H1 (cell line): ENCODE measurements around the gene TGFBRAP1. TPM values are rescaled to one million over a fixed set of nuclear protein-coding genes. Genes with fewer than 3 reads are reported as not detected.

ENCODE experiments used
- SAP30 ChIP-seq: fragments of 300-600 bp; sonication (generic); IDR thresholded peaks from 2 replicates; pipeline ENCODE4 v1.7.1; 2012; ENCODE audit warnings: low read length, moderate library complexity, mild to moderate bottlenecking, inconsistent platforms; ENCODE audit not compliant: insufficient read depth, insufficient replicate concordance
- TCF12 ChIP-seq: IDR thresholded peaks from 2 replicates; pipeline ENCODE4 v1.6.1; 2011; ENCODE audit warnings: low read depth, mild to moderate bottlenecking, low read length
- polyA plus RNA-seq, 7 experiments: library from polyadenylated mRNA; depleted of rRNA in 3 of 7; stranded (reverse) in 5 of 7; unstranded in 2 of 7; fragments of >200 nt in 5 of 7; fragments of 200-250 nt in 2 of 7; gene quantifications; 1 replicate in 5 of 7; 2 replicates in 1 of 7; 4 replicates in 1 of 7; pipeline versions ENCODE4 v1.2.1 to v1.2.3, GENCODE V29; 2011 to 2013; ENCODE audit warnings: missing spikeins in 2 of 7, mixed read lengths in 2 of 7
- total RNA-seq: library from RNA; stranded (reverse); fragmentation: NEBNext Ultra II Directional; extraction: Animal tissue kit (Norgen Biotek cat#: 25700); gene quantifications from 2 replicates; pipeline ENCODE4 v1.2.1, GENCODE V29; 2021

TGFBRAP1 gene
- total and polyA plus RNA-seq, 2 of the 8 experiments (the other 6 are each of a cell fraction or from before 2014, with no cell fraction given), result 11.2 to 20.2 TPM

DNA sequence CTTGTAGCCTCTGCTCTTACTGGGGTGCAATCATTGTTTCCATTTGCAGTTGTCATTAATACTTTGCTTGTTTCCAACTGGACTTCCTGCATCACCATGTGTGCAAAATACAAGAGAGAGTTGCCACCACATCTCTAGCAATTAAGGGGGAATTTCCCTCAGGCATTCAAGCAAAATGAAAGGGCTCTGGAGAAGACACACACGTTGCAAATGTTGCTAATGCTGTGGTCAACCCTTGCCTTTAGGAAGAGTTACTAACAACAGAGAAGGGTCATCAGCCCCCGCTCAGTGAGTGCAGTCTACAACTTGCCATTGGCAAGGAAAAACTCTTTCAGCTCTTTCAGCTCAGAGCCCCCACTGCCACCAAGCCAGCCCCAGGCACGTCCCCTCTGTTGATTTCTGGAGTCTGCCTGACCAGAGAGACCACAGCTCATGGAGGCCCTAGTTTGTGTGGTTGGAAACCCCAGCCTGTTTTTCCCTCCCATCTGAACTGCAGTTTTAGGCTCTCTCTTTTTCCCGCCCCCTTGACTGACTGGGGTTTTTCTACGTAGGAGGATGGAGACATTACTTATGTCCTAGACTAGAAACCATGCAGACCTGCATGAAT is 113.8 kb downstream of the TGFBRAP1 start (continued):
- no peak for TF ChIP-seq TCF12
- no peak for TF ChIP-seq SAP30

Other genes with a start within 250 kb of the TGFBRAP1 start
- gene GPR45, start 88.0 kb downstream of the TGFBRAP1 start, total RNA-seq, result not detected in 2 replicates
- 0.21 TPM in 1 of 2 replicates, not detected in the other for gene GPR45, start 88.0 kb downstream of the TGFBRAP1 start, polyA plus RNA-seq (2011; rRNA removed)
- gene C2orf49, start 7.8 kb upstream of the TGFBRAP1 start, total RNA-seq, result 14.4 and 19.9 TPM in 2 replicates
- gene C2orf49, start 7.8 kb upstream of the TGFBRAP1 start, polyA plus RNA-seq (2011; rRNA removed), result 3.9 and 5.6 TPM in 2 replicates
- gene FHL2, start 69.3 kb upstream of the TGFBRAP1 start, total RNA-seq, result 33.2 and 33.4 TPM in 2 replicates
- gene FHL2, start 69.3 kb upstream of the TGFBRAP1 start, polyA plus RNA-seq (2011; rRNA removed), result 51.0 and 64.3 TPM in 2 replicates